ENCODE results near the gene CDHR2.

- TF ChIP-seq CTCF (IDR thresholded peaks at IDR 0.05) (no peak), POLR2A (IDR thresholded peaks at IDR 0.05) (no peak)
These were observed 87.3 kb downstream of the CDHR2 start for GRCh38 chr5:176636426-176636825.

Measured in lower leg skin (tissue), 3 donors.